PC-9 (cell line): ENCODE measurements around the gene LRRC2. TPM values are rescaled to one million over a fixed set of nuclear protein-coding genes. Genes with fewer than 3 reads are reported as not detected.
A peak's percentile ranks its signal among the peaks of the same experiment; 100 is the strongest.
"Not testable (repeated sequence)": the region's sequence is repeated elsewhere in the genome, so short reads cannot be mapped to it uniquely, and the experiment has no call there.

Experiments
- BruUV-seq: library from RNA; stranded (reverse); fragments of 400-500 nt; replicated peaks from 2 replicates; lab custom pipeline; 2021; lab: Mats Ljungman, UMichigan
- CTCF ChIA-PET: fragments of 300-600 bp; sonication (Branson Sonifier 250); formaldehyde crosslinking; loops from one replicate; lab custom pipeline; 2022; ENCODE audit warnings: antibody characterized with exemption; lab: Charles Lee
- POLR2A ChIA-PET: fragments of 300-600 bp; sonication (Branson Sonifier 250); formaldehyde crosslinking; loops from one replicate; lab custom pipeline; 2022; ENCODE audit warnings: antibody characterized with exemption; ENCODE audit not compliant: unreplicated experiment; lab: Charles Lee
- DNase-seq, 2 experiments: peaks; one replicate each; pipeline versions ENCODE4 v3.0.0 to v3.0.0-alpha.2; 2015 to 2022; ENCODE audit warnings: mixed read lengths in 1 of 2
- H2AFZ ChIP-seq: fragments of 200-600 bp; sonication (generic); 2 replicates; pipeline ENCODE4 v1.8.1; 2017; ENCODE audit warnings: antibody characterized with exemption
- H3F3A ChIP-seq: fragments of 200-600 bp; sonication (generic); 2 replicates; pipeline ENCODE4 v1.8.1; 2017; ENCODE audit warnings: antibody characterized with exemption, mild to moderate bottlenecking, low read depth; ENCODE audit not compliant: insufficient read depth
- H3K27ac ChIP-seq: fragments of 200-600 bp; sonication (generic); 2 replicates; pipeline ENCODE4 v1.6.1; 2016; ENCODE audit warnings: mixed run types
- H3K27me3 ChIP-seq: fragments of 200-600 bp; sonication (generic); 2 replicates; pipeline ENCODE4 v1.6.1; 2016; ENCODE audit warnings: low read depth, mixed run types; ENCODE audit not compliant: insufficient read depth
- H3K36me3 ChIP-seq: fragments of 200-600 bp; sonication (generic); 2 replicates; pipeline ENCODE4 v1.6.1; 2016; ENCODE audit warnings: low read depth, mixed run types
- H3K4me1 ChIP-seq: fragments of 200-600 bp; sonication (generic); replicated peaks from 2 replicates; pipeline ENCODE4 v1.6.1; 2016; ENCODE audit warnings: mixed run types; ENCODE audit not compliant: insufficient read depth
- H3K4me2 ChIP-seq: fragments of 200-600 bp; sonication (generic); 2 replicates; pipeline ENCODE4 v1.6.1; 2017; ENCODE audit warnings: mixed run types
- H3K4me3 ChIP-seq: fragments of 200-600 bp; sonication (generic); 2 replicates; pipeline ENCODE4 v1.6.1; 2016; ENCODE audit warnings: mixed run types
- H3K79me2 ChIP-seq: fragments of 200-600 bp; sonication (generic); 2 replicates; pipeline ENCODE4 v1.6.1; 2017; ENCODE audit warnings: low read depth, mixed run types
- H3K9me2 ChIP-seq: fragments of 200-600 bp; sonication (generic); 2 replicates; pipeline ENCODE4 v1.8.1; 2017; ENCODE audit warnings: mild to moderate bottlenecking; ENCODE audit not compliant: insufficient read depth
- H3K9me3 ChIP-seq: fragments of 200-600 bp; sonication (generic); 2 replicates; pipeline ENCODE4 v1.8.1; 2016; ENCODE audit warnings: low read depth; ENCODE audit not compliant: insufficient read depth
- H4K20me1 ChIP-seq: fragments of 200-600 bp; sonication (generic); 2 replicates; pipeline ENCODE4 v1.8.1; 2017; ENCODE audit not compliant: insufficient read depth
- EZH2 ChIP-seq: fragments of 200-600 bp; sonication (generic); IDR thresholded peaks from 2 replicates; pipeline ENCODE4 v1.8.0; 2017; ENCODE audit warnings: antibody characterized with exemption, low read depth
- intact Hi-C: fragments of 100-400 bp; cut with micrococcal nuclease; formaldehyde crosslinking; loops from one replicate; pipeline ENCODE4 v1.10.0; 2022; ENCODE audit not compliant: unreplicated experiment
- total RNA-seq: library from RNA; stranded (reverse); gene quantifications from 2 replicates; pipeline ENCODE4 v1.2.3, GENCODE V29; 2021
- TF ChIP-seq, protein P1 (sequence below): fragments of 200-600 bp; sonication (generic); conservative IDR thresholded peaks from 2 replicates; pipeline ENCODE4 v1.6.1; 2017; ENCODE audit warnings: mixed run types, antibody characterized with exemption, mild to moderate bottlenecking, moderate library complexity

Gene LRRC2
- total RNA-seq, 1 experiment from 2014 or later = 0.22 TPM

DNA sequence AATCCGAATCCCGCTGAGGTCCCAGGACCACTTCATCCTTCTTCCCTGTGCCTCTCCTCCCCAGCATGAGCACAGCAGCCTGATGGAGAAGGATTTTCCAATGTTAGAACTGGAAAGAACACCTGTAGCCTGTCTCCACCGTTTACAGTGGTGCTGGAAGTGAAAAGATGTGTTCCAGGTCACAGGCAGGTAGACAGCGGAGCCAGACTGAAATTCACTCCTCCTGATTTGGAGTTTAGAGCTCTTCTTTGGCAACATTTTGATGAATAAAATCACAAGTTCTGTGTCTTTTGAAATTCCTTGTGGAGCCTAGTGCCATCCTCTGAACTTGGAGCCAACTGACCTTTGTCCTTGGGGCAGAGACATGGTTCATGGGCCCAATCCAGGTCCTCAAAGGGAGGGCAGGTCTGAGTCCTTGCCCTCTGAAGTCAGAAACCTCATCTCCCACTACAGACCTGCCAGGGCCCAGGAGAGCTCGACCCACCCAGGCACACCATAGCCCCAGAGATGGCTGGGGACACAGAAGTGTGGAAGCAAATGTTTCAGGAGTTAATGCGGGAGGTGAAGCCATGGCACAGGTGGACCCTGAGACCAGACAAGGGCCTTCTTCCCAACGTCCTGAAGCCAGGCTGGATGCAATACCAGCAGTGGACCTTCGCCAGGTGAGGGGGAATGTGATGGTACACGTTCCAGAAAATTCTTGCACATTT, 68.4 kb downstream of the LRRC2 start, which contains the start of gene RTP3:
TSS of gene RTP3 (plus strand) at position 421 of the 710 bp plus-strand sequence. CDS start at position 508, 87 bp downstream.
- Histone ChIP-seq H3K4me2 (no peak within 1 kb of the TSS), H3K27ac (no peak within 1 kb of the TSS), H3K4me3 (no peak within 1 kb of the TSS), H2AFZ (no peak within 1 kb of the TSS), H3K79me2 (no peaks in the 10 kb centered on the region), H4K20me1 (no peaks in the 10 kb centered on the region), H3K9me3 (no peaks in the 10 kb centered on the region), H3K27me3 (no peaks in the 10 kb centered on the region), H3K36me3 (no peaks in the 10 kb centered on the region), H3F3A (no peaks in the 10 kb centered on the region), H3K9me2 (no peaks in the 10 kb centered on the region), H3K4me1 (peaks cover 13% of the 10 kb centered on the region)
- CTCF ChIA-PET = no interaction called here
- TF ChIP-seq, protein P1, sequence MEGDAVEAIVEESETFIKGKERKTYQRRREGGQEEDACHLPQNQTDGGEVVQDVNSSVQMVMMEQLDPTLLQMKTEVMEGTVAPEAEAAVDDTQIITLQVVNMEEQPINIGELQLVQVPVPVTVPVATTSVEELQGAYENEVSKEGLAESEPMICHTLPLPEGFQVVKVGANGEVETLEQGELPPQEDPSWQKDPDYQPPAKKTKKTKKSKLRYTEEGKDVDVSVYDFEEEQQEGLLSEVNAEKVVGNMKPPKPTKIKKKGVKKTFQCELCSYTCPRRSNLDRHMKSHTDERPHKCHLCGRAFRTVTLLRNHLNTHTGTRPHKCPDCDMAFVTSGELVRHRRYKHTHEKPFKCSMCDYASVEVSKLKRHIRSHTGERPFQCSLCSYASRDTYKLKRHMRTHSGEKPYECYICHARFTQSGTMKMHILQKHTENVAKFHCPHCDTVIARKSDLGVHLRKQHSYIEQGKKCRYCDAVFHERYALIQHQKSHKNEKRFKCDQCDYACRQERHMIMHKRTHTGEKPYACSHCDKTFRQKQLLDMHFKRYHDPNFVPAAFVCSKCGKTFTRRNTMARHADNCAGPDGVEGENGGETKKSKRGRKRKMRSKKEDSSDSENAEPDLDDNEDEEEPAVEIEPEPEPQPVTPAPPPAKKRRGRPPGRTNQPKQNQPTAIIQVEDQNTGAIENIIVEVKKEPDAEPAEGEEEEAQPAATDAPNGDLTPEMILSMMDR = no peak
- no peak for TF ChIP-seq EZH2
- no peak for DNase-seq
- POLR2A ChIA-PET = no interaction called here
- BruUV-seq = no TSS peak
- intact Hi-C loops = no loop called here

DNA sequence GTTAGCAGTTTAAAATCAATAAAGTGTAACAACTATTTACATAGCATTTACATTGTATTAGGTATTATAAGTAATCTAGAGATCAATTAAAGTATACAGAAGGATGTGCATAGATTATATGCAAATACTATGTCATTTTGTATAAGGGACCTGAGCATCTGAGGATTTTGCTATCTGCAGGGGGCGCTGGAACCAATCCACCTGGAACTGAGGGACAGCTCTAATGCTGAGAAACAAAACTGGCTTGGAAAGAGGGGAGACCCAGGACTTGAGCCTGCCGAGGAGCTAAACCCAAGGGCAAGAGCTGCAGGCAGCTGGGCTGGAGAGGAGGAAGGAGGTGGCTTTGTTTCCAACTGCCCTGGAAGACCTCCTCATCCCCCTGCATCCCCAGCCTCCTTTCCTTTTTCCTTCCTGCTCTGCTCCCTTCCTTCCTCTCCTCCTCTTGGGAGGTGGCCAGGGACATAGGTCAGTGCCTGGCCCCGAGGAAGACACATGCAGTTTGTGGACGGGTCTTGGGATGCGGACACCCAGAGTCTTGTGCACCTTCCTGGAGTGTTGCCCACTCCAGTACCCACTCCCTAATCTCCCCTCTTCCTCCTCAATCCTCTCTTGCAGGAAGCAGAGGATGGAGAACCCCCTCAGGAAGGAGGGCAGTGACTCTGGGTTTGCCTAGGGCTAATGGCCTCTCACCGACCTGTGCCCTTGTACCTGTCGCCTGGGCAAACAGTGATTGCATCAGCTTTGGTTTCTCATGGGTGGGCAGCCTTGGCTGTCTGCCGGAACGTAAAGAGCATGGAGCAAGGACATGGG, 69.2 kb downstream of the LRRC2 start:
- Histone ChIP-seq H3K4me3 (no peak overlapping the region), H3F3A (no peaks in the 10 kb centered on the region), H4K20me1 (no peaks in the 10 kb centered on the region), H3K4me1 (peaks cover 13% of the 10 kb centered on the region), H3K9me3 (no peaks in the 10 kb centered on the region), H3K27me3 (no peaks in the 10 kb centered on the region), H3K27ac (no peak overlapping the region), H2AFZ (no peak overlapping the region), H3K79me2 (no peaks in the 10 kb centered on the region), H3K4me2 (no peak overlapping the region), H3K36me3 (no peaks in the 10 kb centered on the region), H3K9me2 (no peaks in the 10 kb centered on the region)
- BruUV-seq = no TSS peak
- no peak for DNase-seq
- CTCF ChIA-PET = interaction anchor here (1.6 kb wide), 1 partner anchor 8 kb away, joined by 3 read pairs; no protein-coding TSS in a partner anchor
- no peak for TF ChIP-seq EZH2
- TF ChIP-seq, protein P1 = peak; percentile 49; the same call in 1 of the 2 replicates
- POLR2A ChIA-PET = no interaction called here
- intact Hi-C loops = no loop called here

DNA sequence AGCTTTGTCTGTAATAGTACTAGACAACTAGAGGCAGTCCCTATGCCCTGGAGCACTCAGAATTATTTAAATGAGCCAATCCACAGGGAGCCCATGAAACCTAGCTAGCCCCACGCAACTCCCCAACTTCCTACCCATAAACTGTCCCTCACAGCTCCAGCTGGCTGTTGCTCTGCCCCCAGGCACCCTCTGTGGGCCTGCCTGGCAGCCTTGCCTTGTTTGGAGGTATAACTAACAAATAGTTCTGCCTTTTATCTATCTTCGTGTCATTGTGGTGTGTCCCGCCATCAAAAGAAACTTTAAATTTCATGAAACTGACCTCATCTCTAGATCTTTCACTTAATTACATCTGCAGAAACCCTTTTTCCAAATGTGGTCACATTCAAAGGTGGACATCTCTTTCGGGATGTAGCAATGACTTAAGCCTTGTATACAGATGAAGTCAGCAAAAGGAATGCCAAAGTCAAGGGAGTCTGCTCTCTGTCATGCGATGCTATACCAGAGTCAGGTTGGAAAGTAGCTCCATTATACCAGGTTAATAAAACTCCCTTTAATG, 70.1 kb downstream of the LRRC2 start:
- H3F3A ChIP-seq = no peaks in the 10 kb centered on the region
- peaks cover 13% of the 10 kb centered on the region for H3K4me1 ChIP-seq
- H4K20me1 ChIP-seq = no peaks in the 10 kb centered on the region
- intact Hi-C loops = no loop called here
- peak overlapping the region; percentile 24; the same call in 1 of the 2 replicates for H3K27ac ChIP-seq
- H3K79me2 ChIP-seq = no peaks in the 10 kb centered on the region
- no peaks in the 10 kb centered on the region for H3K36me3 ChIP-seq
- no peak overlapping the region for H2AFZ ChIP-seq
- no peak for TF ChIP-seq EZH2
- TF ChIP-seq, protein P1 = no peak
- DNase-seq = peak in 1 of 2 experiments; percentile 74
- no TSS peak for BruUV-seq
- H3K4me3 ChIP-seq = no peak overlapping the region
- ChIA-PET CTCF (interaction anchor here (0.9 to 1.6 kb wide), 2 partner anchors 7 to 13 kb away, joined by 3 to 4 read pairs; no protein-coding TSS in a partner anchor), POLR2A (no interaction called here)
- H3K9me2 ChIP-seq = no peaks in the 10 kb centered on the region
- H3K9me3 ChIP-seq = no peaks in the 10 kb centered on the region
- H3K4me2 ChIP-seq = no peak overlapping the region
- no peaks in the 10 kb centered on the region for H3K27me3 ChIP-seq

DNA sequence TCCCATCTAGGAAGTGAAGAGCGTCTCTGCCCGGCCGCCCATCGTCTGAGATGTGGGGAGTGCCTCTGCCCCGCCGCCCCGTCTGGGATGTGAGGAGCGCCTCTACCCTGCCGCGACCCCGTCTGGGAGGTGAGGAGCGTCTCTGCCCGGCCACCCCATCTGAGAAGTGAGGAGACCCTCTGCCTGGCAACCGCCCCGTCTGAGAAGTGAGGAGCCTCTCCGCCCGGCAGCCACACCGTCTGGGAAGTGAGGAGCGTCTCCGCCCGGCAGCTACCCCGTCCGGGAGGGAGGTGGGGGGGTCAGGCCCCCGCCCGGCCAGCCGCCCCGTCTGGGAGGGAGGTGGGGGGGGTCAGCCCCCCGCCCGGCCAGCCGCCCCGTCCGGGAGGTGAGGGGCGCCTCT, 71.6 kb downstream of the LRRC2 start:
- CTCF ChIA-PET, H3K36me3 ChIP-seq, H2AFZ ChIP-seq, H3F3A ChIP-seq, H3K27me3 ChIP-seq, H3K4me3 ChIP-seq, H3K9me3 ChIP-seq, H3K79me2 ChIP-seq, H4K20me1 ChIP-seq, BruUV-seq, H3K4me2 ChIP-seq, intact Hi-C loops, DNase-seq, POLR2A ChIA-PET, H3K9me2 ChIP-seq, H3K27ac ChIP-seq: not testable (repeated sequence)
- H3K4me1 ChIP-seq = peaks cover 13% of the 10 kb centered on the region
